Duodenal mucosa (tissue), 2 donors: ENCODE measurements around the gene P3H2.

Experiments
- H3K27ac ChIP-seq: one replicate; pipeline ENCODE4 v1.7.0; 2013; ENCODE audit warnings: low read depth, low read length
- H3K27me3 ChIP-seq, 2 donors: one replicate each; pipeline ENCODE4 v1.7.0; 2013; ENCODE audit warnings: low read length in 2 of 2, control low read depth in 1 of 2; ENCODE audit not compliant: insufficient read depth in 2 of 2, control insufficient read depth in 1 of 2
- H3K36me3 ChIP-seq, 2 donors: one replicate each; pipeline ENCODE4 v1.7.0; 2013; ENCODE audit warnings: low read length in 2 of 2, control low read depth in 1 of 2; ENCODE audit not compliant: insufficient read depth in 2 of 2, control insufficient read depth in 1 of 2
- H3K4me1 ChIP-seq, 2 donors: one replicate each; pipeline ENCODE4 v1.7.0; 2013; ENCODE audit warnings: low read length in 2 of 2, control low read depth in 1 of 2; ENCODE audit not compliant: insufficient read depth in 2 of 2, control insufficient read depth in 1 of 2
- H3K4me3 ChIP-seq, 2 donors: one replicate each; pipeline ENCODE4 v1.7.0; 2013; ENCODE audit warnings: low read length in 2 of 2, low read depth in 1 of 2
- H3K9ac ChIP-seq, 2 donors: one replicate each; pipeline ENCODE4 v1.7.0; 2013; ENCODE audit warnings: low read length in 2 of 2, low read depth in 1 of 2
- H3K9me3 ChIP-seq, 2 donors: one replicate each; pipeline ENCODE4 v1.7.0; 2013; ENCODE audit warnings: low read length in 2 of 2, control low read depth in 1 of 2; ENCODE audit not compliant: control insufficient read depth in 1 of 2

P3H2 gene

GRCh38 chr3:189999718-190000117, 121.0 kb downstream of the P3H2 start:
- H3K4me1 ChIP-seq, result no peaks in the 10 kb centered on the region
- H3K36me3 ChIP-seq, result no peaks in the 10 kb centered on the region
- H3K9me3 ChIP-seq, result no peaks in the 10 kb centered on the region
- H3K4me3 ChIP-seq, result no peak overlapping the region
- H3K27me3 ChIP-seq, result no peaks in the 10 kb centered on the region
- no peak overlapping the region for H3K9ac ChIP-seq
- H3K27ac ChIP-seq, result no peak overlapping the region

GRCh38 chr3:189995129-189995528, 125.6 kb downstream of the P3H2 start:
- Histone ChIP-seq H3K27me3 (no peaks in the 10 kb centered on the region), H3K27ac (no peak overlapping the region), H3K4me1 (no peaks in the 10 kb centered on the region), H3K9me3 (no peaks in the 10 kb centered on the region), H3K36me3 (no peaks in the 10 kb centered on the region), H3K9ac (no peak overlapping the region), H3K4me3 (no peak overlapping the region)

DNA sequence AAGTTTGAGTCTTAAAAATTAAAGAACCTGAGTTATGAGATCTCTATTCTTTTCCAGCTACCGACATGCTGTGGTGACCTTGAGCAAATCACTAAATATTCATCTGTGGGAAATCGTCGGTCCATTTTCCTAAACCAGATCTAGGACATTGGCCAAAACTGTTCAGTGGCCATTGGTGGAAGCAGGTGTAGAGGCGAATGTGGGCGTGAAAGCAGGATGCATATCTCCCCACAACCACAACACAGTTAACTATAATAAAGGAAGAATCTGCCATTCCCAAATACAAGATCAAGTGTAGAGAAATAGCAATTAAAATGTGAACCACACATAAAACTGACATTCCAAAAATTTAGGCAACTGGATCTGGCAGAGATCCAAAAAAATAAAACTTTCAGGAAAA, 129.9 kb downstream of the P3H2 start:
- H3K4me1 ChIP-seq, result no peaks in the 10 kb centered on the region
- no peaks in the 10 kb centered on the region for H3K27me3 ChIP-seq
- H3K27ac ChIP-seq, result no peak overlapping the region
- H3K9me3 ChIP-seq, result no peaks in the 10 kb centered on the region
- H3K4me3 ChIP-seq, result no peak overlapping the region
- H3K9ac ChIP-seq, result no peak overlapping the region
- H3K36me3 ChIP-seq, result no peaks in the 10 kb centered on the region

DNA sequence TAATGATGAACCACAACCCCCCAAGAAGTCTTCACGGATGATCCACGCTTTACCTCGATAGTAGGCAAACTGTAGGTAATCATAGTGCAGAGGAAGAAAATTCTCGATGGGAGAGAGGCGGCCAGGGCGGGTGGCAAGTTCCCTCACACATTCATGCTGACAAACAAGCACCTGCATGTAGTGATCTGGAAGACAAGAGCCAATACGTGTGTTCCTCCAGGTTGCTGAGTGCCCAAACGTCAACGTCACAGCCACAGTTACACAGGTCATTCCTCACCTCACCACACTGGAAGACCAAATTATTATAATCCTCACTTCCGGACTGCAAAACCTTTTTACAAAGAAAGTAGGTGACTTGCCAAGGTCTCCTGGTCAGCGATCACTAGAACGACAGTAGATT, 131.8 kb downstream of the P3H2 start:
- H3K4me1 ChIP-seq, result no peaks in the 10 kb centered on the region
- no peaks in the 10 kb centered on the region for H3K9me3 ChIP-seq
- no peaks in the 10 kb centered on the region for H3K27me3 ChIP-seq
- H3K27ac ChIP-seq, result no peak overlapping the region
- H3K9ac ChIP-seq, result no peak overlapping the region
- H3K36me3 ChIP-seq, result no peaks in the 10 kb centered on the region
- H3K4me3 ChIP-seq, result no peak overlapping the region

DNA sequence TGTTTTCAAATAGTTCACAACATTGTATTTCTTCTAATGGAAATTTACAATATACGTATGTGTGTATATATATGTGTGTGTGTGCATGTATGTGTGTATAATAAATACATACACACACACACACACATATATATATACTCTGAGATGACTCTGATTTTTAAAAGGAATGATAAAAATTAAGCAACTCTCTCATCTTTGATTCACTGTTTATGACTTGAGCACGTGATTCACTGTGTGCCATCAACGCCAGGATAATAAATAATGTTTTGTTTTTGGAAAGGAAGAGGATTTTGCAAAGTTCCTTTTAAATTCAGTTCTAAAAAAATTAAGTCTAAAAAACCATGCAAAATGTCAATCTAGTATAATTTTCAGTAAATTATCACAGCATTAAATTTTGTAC, 132.4 kb downstream of the P3H2 start:
- Histone ChIP-seq H3K9ac (no peak overlapping the region), H3K27ac (no peak overlapping the region), H3K4me3 (no peak overlapping the region), H3K27me3 (no peaks in the 10 kb centered on the region), H3K4me1 (no peaks in the 10 kb centered on the region), H3K36me3 (no peaks in the 10 kb centered on the region), H3K9me3 (no peaks in the 10 kb centered on the region)

DNA sequence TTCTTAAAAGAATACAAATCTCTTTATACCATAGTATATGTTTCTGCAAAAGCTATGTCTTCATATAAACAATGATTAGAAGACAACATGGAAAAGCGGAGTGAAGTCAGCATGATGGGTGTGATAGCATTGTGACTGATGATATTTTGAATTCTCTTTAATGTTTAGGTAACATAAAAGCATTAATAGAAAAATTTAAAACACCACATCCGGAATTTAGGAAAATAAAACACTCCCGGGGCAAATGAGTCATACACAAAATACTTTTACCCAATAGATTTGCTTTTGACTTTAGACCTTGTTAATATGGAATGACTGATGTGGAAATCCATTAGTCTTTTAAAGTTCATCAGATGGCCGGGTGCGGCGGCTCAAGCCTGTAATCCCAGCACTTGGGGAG, 134.7 kb downstream of the P3H2 start:
- Histone ChIP-seq H3K27ac (no peak overlapping the region), H3K27me3 (no peaks in the 10 kb centered on the region), H3K9ac (no peak overlapping the region), H3K9me3 (no peaks in the 10 kb centered on the region), H3K4me1 (no peaks in the 10 kb centered on the region), H3K4me3 (no peak overlapping the region), H3K36me3 (no peaks in the 10 kb centered on the region)

DNA sequence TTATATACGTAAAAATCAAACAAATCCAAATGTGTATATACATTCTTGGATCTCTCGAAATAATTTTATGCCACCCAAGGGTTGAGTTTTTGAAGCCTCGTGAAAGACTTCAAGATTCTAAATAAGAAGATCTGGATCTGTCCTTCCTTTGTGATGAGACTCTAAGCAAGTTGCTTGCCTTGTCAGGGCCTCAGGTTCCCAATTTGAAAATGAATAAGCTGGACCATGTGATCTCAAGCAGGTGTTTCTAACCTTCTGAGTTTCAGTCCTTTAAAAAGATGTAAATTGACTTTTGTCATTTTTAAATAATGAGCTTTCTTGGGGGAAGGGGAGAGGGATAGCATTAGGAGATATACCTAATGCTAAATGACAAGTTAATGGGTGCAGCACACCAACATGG, 137.1 kb downstream of the P3H2 start:
- H3K9me3 ChIP-seq, result no peaks in the 10 kb centered on the region
- no peak overlapping the region for H3K9ac ChIP-seq
- no peak overlapping the region for H3K4me3 ChIP-seq
- no peaks in the 10 kb centered on the region for H3K36me3 ChIP-seq
- H3K4me1 ChIP-seq, result no peaks in the 10 kb centered on the region
- no peaks in the 10 kb centered on the region for H3K27me3 ChIP-seq
- H3K27ac ChIP-seq, result no peak overlapping the region

DNA sequence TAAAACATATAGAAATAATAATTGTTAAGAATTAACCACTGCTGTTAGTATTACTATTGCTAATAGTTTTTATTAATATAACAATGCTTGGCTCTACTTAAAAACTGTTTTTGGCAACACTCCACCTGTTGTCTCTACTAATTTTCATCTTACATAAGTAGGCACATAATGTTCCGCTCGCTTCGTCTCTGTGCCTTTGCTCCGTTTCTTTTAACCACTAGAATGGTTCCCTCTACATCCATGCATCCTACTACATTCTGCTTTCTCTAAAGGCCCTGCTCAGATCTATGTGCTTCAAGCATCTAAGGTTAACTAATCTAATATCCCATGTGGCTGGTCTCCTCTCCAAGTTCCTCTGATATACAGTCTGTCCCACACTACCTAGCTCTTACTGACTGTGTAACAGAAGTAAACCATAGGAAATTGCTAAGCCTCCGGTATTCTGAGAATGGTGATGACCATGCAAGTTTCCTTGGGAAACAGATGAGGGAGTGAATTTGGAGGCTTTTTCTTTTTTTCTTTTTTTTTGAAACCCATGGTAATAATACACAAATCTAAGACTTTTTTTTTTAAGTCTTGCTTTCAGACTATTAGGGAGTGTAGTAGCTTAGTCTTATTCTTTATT, 138.3 kb downstream of the P3H2 start:
- Histone ChIP-seq H3K27ac (no peak overlapping the region), H3K4me3 (no peak overlapping the region), H3K36me3 (no peaks in the 10 kb centered on the region), H3K4me1 (no peaks in the 10 kb centered on the region), H3K9me3 (no peaks in the 10 kb centered on the region), H3K9ac (no peak overlapping the region), H3K27me3 (no peaks in the 10 kb centered on the region)

DNA sequence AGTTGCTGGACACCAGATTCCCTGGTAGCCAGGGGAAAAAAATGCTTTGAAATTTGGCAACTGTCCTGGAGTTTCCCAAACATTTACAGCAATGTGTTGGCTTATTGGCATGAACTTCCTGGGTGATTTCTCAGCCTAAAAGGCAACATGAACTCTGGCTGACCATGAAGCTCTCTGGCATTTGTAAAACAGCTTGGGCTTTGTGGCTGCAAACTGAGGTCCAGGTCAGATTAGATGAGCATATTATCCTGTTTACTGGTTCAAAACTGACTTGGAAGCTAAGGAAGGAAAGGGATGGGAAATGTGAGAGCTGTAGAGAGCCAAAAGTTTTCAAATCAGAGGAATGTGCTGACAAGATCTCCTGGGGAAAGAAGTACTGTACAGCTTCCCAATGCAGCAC, 139.0 kb downstream of the P3H2 start:
- H3K9ac ChIP-seq, result no peak overlapping the region
- H3K27me3 ChIP-seq, result no peaks in the 10 kb centered on the region
- no peaks in the 10 kb centered on the region for H3K36me3 ChIP-seq
- H3K4me1 ChIP-seq, result no peaks in the 10 kb centered on the region
- H3K9me3 ChIP-seq, result no peaks in the 10 kb centered on the region
- no peak overlapping the region for H3K27ac ChIP-seq
- H3K4me3 ChIP-seq, result no peak overlapping the region

DNA sequence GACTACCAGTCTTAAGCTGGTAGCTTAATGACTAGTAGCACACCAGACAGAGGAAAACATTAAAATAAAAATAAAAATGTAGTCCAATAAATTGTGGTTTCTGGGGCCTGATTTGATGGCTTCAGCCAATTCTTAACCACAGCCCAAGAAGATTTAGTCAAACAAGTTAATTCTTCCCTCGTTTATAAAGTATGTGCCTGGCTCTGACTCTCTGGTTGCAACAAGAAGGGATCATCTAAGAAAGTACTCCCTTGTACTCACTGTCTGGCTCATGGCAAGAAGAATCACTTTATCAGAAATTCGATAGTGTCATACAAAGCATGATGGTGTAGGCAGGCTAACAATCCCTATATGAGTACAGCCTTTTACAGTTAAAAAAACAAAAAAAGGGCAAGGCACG, 141.9 kb downstream of the P3H2 start:
- no peaks in the 10 kb centered on the region for H3K4me1 ChIP-seq

GRCh38 chr3:189977174-189977573, 143.5 kb downstream of the P3H2 start:
- no peak overlapping the region for H3K4me3 ChIP-seq
- no peaks in the 10 kb centered on the region for H3K9me3 ChIP-seq
- H3K4me1 ChIP-seq, result no peaks in the 10 kb centered on the region

More for the DNA sequence above, 141.9 kb downstream of the P3H2 start:
- no peak overlapping the region for H3K27ac ChIP-seq
- no peaks in the 10 kb centered on the region for H3K27me3 ChIP-seq
- H3K9me3 ChIP-seq, result no peaks in the 10 kb centered on the region
- H3K9ac ChIP-seq, result no peak overlapping the region
- no peaks in the 10 kb centered on the region for H3K36me3 ChIP-seq
- no peak overlapping the region for H3K4me3 ChIP-seq

More at GRCh38 chr3:189977174-189977573, 143.5 kb downstream of the P3H2 start:
- Histone ChIP-seq H3K36me3 (no peaks in the 10 kb centered on the region), H3K27ac (no peak overlapping the region), H3K27me3 (no peaks in the 10 kb centered on the region), H3K9ac (no peak overlapping the region)
